Thyroid gland (tissue), 4 donors: ENCODE measurements around the gene TACR1.

Source experiments
- POLR2A ChIP-seq, 2 donors: fragments of 450-650 bp; IDR thresholded peaks; one replicate each; pipeline ENCODE4 v1.6.1; 2017; ENCODE audit warnings: antibody characterized with exemption in 2 of 2, mild to moderate bottlenecking in 2 of 2, moderate library complexity in 1 of 2
- TF ChIP-seq, protein P1 (sequence below), 6 experiments: fragments of 200-600 bp in 3 of 6; fragments of 450-650 bp in 3 of 6; sonication (generic) in 3 of 6; IDR thresholded peaks; one replicate each; pipeline ENCODE4 v1.5.1; 2016 to 2019; ENCODE audit warnings: antibody characterized with exemption in 6 of 6, mild to moderate bottlenecking in 2 of 6, inconsistent platforms in 1 of 6, moderate library complexity in 1 of 6

DNA sequence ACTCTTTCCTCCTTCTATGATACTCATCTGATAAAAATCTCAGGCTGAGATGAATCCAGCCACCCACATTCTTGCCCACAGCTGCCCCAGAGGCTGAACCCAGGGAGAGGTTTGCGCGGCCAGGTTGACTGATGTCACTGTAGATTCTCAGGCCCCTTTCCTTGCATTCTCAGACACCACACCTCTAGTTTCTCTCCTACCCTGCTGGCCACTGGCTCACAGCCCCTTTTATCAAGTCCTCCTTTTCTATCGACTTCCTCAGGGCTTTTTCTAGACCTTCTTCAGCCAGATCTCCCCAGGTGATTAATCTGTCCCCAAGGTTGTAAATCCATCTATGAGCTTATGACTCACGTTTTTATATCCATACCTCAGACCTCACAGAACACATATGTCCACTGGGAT lies 99.8 kb downstream of the TACR1 start:
- TF ChIP-seq, protein P1, sequence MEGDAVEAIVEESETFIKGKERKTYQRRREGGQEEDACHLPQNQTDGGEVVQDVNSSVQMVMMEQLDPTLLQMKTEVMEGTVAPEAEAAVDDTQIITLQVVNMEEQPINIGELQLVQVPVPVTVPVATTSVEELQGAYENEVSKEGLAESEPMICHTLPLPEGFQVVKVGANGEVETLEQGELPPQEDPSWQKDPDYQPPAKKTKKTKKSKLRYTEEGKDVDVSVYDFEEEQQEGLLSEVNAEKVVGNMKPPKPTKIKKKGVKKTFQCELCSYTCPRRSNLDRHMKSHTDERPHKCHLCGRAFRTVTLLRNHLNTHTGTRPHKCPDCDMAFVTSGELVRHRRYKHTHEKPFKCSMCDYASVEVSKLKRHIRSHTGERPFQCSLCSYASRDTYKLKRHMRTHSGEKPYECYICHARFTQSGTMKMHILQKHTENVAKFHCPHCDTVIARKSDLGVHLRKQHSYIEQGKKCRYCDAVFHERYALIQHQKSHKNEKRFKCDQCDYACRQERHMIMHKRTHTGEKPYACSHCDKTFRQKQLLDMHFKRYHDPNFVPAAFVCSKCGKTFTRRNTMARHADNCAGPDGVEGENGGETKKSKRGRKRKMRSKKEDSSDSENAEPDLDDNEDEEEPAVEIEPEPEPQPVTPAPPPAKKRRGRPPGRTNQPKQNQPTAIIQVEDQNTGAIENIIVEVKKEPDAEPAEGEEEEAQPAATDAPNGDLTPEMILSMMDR (IDR thresholded peaks at IDR 0.05), result no peak
- TF ChIP-seq POLR2A (IDR thresholded peaks at IDR 0.05), result no peak
